ENCODE results near the gene GRIN2C. TPM values are rescaled to one million over a fixed set of nuclear protein-coding genes. Genes with fewer than 3 reads are reported as not detected.

Gene GRIN2C
- total RNA-seq, 1 donor from 2014 or later: 0.45 TPM

GRCh38 chr17:74803388-74803930, 56.2 kb downstream of the GRIN2C start:
- DNase-seq (ENCODE audit: low spot score): no peak

- no peak for DNase-seq (ENCODE audit: low spot score)
These were observed 57.8 kb downstream of the GRIN2C start for GRCh38 chr17:74801896-74802295.

- no peak for DNase-seq (ENCODE audit: low spot score)
These were observed 59.2 kb downstream of the GRIN2C start for GRCh38 chr17:74800531-74800930.

- DNase-seq (ENCODE audit: low spot score): no peak
These were observed 60.6 kb downstream of the GRIN2C start for GRCh38 chr17:74799097-74799496.

- DNase-seq (ENCODE audit: low spot score): no peak
These were observed 61.4 kb downstream of the GRIN2C start for GRCh38 chr17:74798239-74798707.

GRCh38 chr17:74797824-74798223, 61.9 kb downstream of the GRIN2C start:
- DNase-seq (ENCODE audit: low spot score): no peak

GRCh38 chr17:74796866-74797265, 62.8 kb downstream of the GRIN2C start:
- DNase-seq (ENCODE audit: low spot score): no peak

- no peak for DNase-seq (ENCODE audit: low spot score)
These were observed 63.5 kb downstream of the GRIN2C start for GRCh38 chr17:74796211-74796610.

GRCh38 chr17:74795327-74796020, 64.2 kb downstream of the GRIN2C start:
- DNase-seq (ENCODE audit: low spot score): no peak

GRCh38 chr17:74792586-74793105, 67.0 kb downstream of the GRIN2C start:
- DNase-seq (ENCODE audit: low spot score): no peak

Other genes starting within 250 kb of the GRIN2C start
- 7.3 TPM for gene CD300E, start 236.1 kb downstream of the GRIN2C start, total RNA-seq
- 2.8 TPM for gene CD300LF, start 147.0 kb downstream of the GRIN2C start, total RNA-seq
- 1.3 TPM for gene RAB37, start 122.6 kb downstream of the GRIN2C start, total RNA-seq
- gene NHERF1, start 111.3 kb downstream of the GRIN2C start, total RNA-seq: 13.9 TPM
- gene NAT9, start 83.5 kb downstream of the GRIN2C start, total RNA-seq: 37.8 TPM
- gene FDXR, start 13.1 kb upstream of the GRIN2C start, total RNA-seq: 5.2 TPM
- gene FADS6, start 33.7 kb upstream of the GRIN2C start, total RNA-seq: not detected
- gene USH1G, start 63.4 kb upstream of the GRIN2C start, total RNA-seq: not detected
- gene OTOP2, start 64.4 kb upstream of the GRIN2C start, total RNA-seq: not detected
- gene OTOP3, start 76.0 kb upstream of the GRIN2C start, total RNA-seq: not detected
- 14.4 TPM for gene HID1, start 112.9 kb upstream of the GRIN2C start, total RNA-seq
- 29.9 TPM for gene CDR2L, start 127.7 kb upstream of the GRIN2C start, total RNA-seq
- 26.4 TPM for gene MRPL58, start 152.8 kb upstream of the GRIN2C start, total RNA-seq
- gene ATP5PD, start 187.1 kb upstream of the GRIN2C start, total RNA-seq: 310 TPM
- gene KCTD2, start 187.3 kb upstream of the GRIN2C start, total RNA-seq: 34.7 TPM
- gene SLC16A5, start 228.1 kb upstream of the GRIN2C start, total RNA-seq: 12.3 TPM